Astrocyte (in vitro differentiated cells and primary cell): ENCODE measurements around the gene GREB1. TPM values are rescaled to one million over a fixed set of nuclear protein-coding genes. Genes with fewer than 3 reads are reported as not detected.

ENCODE experiments used
- DNase-seq: peaks from one replicate; pipeline ENCODE4 v3.0.0-alpha.2; 2010; ENCODE audit warnings: low read depth
- FAIRE-seq: peaks from 2 replicates; lab custom pipeline; 2011; peaks lifted over from hg19 to GRCh38; lab: Jason Lieb, UNC
- H2AFZ ChIP-seq: 2 replicates; pipeline ENCODE4 v1.6.0; 2012; ENCODE audit warnings: low read depth, low read length, inconsistent platforms
- H3K27ac ChIP-seq: 2 replicates; pipeline ENCODE4 v1.5.1; 2011; ENCODE audit warnings: low read depth, low read length, inconsistent platforms
- H3K27me3 ChIP-seq: 2 replicates; pipeline ENCODE4 v1.6.0; 2011; ENCODE audit warnings: low read length, inconsistent platforms; ENCODE audit not compliant: insufficient read depth
- H3K36me3 ChIP-seq: 2 replicates; pipeline ENCODE4 v1.5.1; 2011; ENCODE audit warnings: low read length, inconsistent platforms; ENCODE audit not compliant: insufficient read depth
- H3K4me1 ChIP-seq: 2 replicates; pipeline ENCODE4 v1.5.1; 2011; ENCODE audit warnings: low read length, inconsistent platforms; ENCODE audit not compliant: insufficient read depth
- H3K4me2 ChIP-seq: 2 replicates; pipeline ENCODE4 v1.6.0; 2012; ENCODE audit warnings: low read length, inconsistent platforms
- H3K4me3 ChIP-seq: 2 replicates; pipeline ENCODE4 v1.5.1; 2011; ENCODE audit warnings: low read depth, mild to moderate bottlenecking, low read length, inconsistent platforms; ENCODE audit not compliant: insufficient read depth
- H3K79me2 ChIP-seq: 2 replicates; pipeline ENCODE4 v1.6.0; 2012; ENCODE audit warnings: mild to moderate bottlenecking, low read length, inconsistent platforms; ENCODE audit not compliant: insufficient read depth
- H3K9ac ChIP-seq: 2 replicates; pipeline ENCODE4 v1.6.0; 2012; ENCODE audit warnings: mild to moderate bottlenecking, low read length, inconsistent platforms
- H3K9me3 ChIP-seq: 2 replicates; pipeline ENCODE4 v1.5.1; 2012; ENCODE audit warnings: low read depth, mild to moderate bottlenecking, low read length, inconsistent platforms; ENCODE audit not compliant: insufficient read depth
- H4K20me1 ChIP-seq: 2 replicates; pipeline ENCODE4 v1.6.0; 2012; ENCODE audit warnings: low read length, inconsistent platforms; ENCODE audit not compliant: insufficient read depth
- H3K27ac Mint-ChIP-seq: one replicate; pipeline ENCODE4 v1.8.0; 2021; ENCODE audit warnings: mild to moderate bottlenecking, mixed read lengths; ENCODE audit not compliant: unreplicated experiment
- H3K27me3 Mint-ChIP-seq: one replicate; pipeline ENCODE4 v1.8.0; 2021; ENCODE audit warnings: low read depth, mixed read lengths; ENCODE audit not compliant: unreplicated experiment
- H3K36me3 Mint-ChIP-seq: one replicate; pipeline ENCODE4 v1.8.0; 2021; ENCODE audit warnings: low read depth, mixed read lengths; ENCODE audit not compliant: unreplicated experiment
- H3K4me1 Mint-ChIP-seq: one replicate; pipeline ENCODE4 v1.8.0; 2021; ENCODE audit warnings: low read depth, mixed read lengths; ENCODE audit not compliant: unreplicated experiment
- H3K4me3 Mint-ChIP-seq: one replicate; pipeline ENCODE4 v1.8.0; 2021; ENCODE audit warnings: mild to moderate bottlenecking, moderate library complexity, mixed read lengths; ENCODE audit not compliant: unreplicated experiment
- H3K9me3 Mint-ChIP-seq: one replicate; pipeline ENCODE4 v1.8.0; 2021; ENCODE audit warnings: mild to moderate bottlenecking, mixed read lengths; ENCODE audit not compliant: unreplicated experiment
- EZH2 ChIP-seq: IDR thresholded peaks from 2 replicates; pipeline ENCODE4 v1.6.1; 2012; ENCODE audit warnings: mild to moderate bottlenecking, low read length, inconsistent platforms; ENCODE audit not compliant: insufficient read depth
- total RNA-seq: library from RNA; stranded (reverse); gene quantifications from 2 replicates; pipeline ENCODE4 v1.2.1, GENCODE V29; 2021
- TF ChIP-seq, protein P1 (sequence below): IDR thresholded peaks from 2 replicates; pipeline ENCODE4 v1.5.1; 2011; ENCODE audit warnings: low read depth, mild to moderate bottlenecking, inconsistent platforms, low read length, moderate library complexity; ENCODE audit not compliant: insufficient read depth

GREB1 gene
- total RNA-seq, 1 donor from 2014 or later: 14.5 TPM

DNA sequence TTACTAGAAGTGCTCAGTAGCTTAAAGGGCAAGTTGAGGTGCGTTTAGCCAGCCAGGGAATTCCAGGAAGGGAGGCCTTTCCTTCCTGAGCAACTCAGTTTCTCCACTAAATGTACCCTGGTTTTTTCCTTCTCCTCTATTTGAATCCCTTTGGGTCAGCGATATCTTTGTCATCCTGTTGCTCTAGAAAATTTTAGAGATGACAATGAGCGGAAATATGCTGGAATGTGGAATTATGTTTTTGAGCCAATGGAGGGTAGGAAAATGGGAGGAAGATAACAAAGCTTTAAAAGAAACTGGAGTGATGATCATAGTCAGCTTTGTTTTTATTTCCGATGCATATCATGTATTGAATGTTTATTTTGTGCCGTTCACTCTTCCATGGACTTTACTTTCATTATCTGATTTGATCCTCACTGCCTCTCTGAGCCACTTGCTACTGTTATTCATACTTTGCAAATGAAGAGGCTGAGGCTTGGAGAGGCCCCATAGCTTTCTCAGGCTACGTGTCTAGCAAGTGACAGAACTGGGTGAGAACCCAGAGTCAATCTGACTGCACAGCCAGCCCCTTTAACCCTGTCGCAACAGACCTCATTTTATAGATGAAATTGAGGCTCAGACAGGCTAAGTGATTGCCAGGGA is 68.8 kb downstream of the GREB1 start:
- H3K9ac ChIP-seq: no peak overlapping the region
- Mint-ChIP-seq H3K4me3 (no peak overlapping the region), H3K27ac (no peak overlapping the region), H3K4me1 (peaks cover 6% of the 10 kb centered on the region), H3K27me3 (peaks cover 8% of the 10 kb centered on the region), H3K36me3 (peaks cover 11% of the 10 kb centered on the region), H3K9me3 (peaks cover 2% of the 10 kb centered on the region)
- peaks cover 10% of the 10 kb centered on the region for H3K27me3 ChIP-seq
- H3K9me3 ChIP-seq: no peaks in the 10 kb centered on the region
- H3K36me3 ChIP-seq: no peaks in the 10 kb centered on the region
- H3K4me1 ChIP-seq: no peaks in the 10 kb centered on the region
- DNase-seq (no peak), FAIRE-seq (no peak)
- peak overlapping the region; percentile 52 for H3K4me2 ChIP-seq
- no peak overlapping the region for H2AFZ ChIP-seq
- H3K4me3 ChIP-seq: no peak overlapping the region
- H3K79me2 ChIP-seq: no peaks in the 10 kb centered on the region
- H4K20me1 ChIP-seq: no peaks in the 10 kb centered on the region
- TF ChIP-seq, protein P1, sequence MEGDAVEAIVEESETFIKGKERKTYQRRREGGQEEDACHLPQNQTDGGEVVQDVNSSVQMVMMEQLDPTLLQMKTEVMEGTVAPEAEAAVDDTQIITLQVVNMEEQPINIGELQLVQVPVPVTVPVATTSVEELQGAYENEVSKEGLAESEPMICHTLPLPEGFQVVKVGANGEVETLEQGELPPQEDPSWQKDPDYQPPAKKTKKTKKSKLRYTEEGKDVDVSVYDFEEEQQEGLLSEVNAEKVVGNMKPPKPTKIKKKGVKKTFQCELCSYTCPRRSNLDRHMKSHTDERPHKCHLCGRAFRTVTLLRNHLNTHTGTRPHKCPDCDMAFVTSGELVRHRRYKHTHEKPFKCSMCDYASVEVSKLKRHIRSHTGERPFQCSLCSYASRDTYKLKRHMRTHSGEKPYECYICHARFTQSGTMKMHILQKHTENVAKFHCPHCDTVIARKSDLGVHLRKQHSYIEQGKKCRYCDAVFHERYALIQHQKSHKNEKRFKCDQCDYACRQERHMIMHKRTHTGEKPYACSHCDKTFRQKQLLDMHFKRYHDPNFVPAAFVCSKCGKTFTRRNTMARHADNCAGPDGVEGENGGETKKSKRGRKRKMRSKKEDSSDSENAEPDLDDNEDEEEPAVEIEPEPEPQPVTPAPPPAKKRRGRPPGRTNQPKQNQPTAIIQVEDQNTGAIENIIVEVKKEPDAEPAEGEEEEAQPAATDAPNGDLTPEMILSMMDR: no peak
- TF ChIP-seq EZH2: no peak
- no peak overlapping the region for H3K27ac ChIP-seq

DNA sequence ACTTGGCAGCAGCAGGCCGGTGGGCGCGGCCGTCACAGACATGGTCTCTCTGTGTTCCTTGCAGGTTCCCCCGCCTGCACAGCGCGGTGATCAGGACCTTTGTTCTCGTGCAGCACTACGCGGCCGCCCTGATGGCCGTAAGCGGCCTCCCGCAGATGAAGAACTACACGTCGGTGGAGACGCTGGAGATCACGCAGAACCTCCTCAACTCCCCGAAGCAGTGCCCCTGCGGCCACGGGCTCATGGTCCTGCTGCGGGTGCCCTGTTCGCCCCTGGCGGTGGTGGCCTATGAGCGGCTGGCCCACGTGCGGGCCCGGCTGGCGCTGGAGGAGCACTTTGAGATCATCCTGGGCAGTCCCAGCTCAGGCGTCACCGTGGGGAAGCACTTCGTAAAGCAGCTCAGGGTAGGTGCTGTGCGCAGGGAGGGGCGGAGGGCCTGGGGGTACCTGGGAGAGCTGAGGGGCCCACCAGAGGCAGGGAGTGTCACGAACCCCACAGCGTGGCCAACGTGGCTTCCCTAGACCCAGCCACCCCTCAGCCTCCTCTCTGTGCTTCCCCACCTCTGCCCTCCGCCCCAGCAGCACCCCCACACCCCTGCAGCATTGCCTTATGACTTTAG is 76.9 kb downstream of the GREB1 start:
- Mint-ChIP-seq H3K9me3 (no peaks in the 10 kb centered on the region), H3K27ac (no peak overlapping the region), H3K4me1 (peaks cover 6% of the 10 kb centered on the region), H3K4me3 (no peak overlapping the region), H3K27me3 (no peaks in the 10 kb centered on the region), H3K36me3 (peaks cover 8% of the 10 kb centered on the region)
- no peaks in the 10 kb centered on the region for H3K79me2 ChIP-seq
- H3K27me3 ChIP-seq: peaks cover 9% of the 10 kb centered on the region
- no peaks in the 10 kb centered on the region for H4K20me1 ChIP-seq
- H3K9me3 ChIP-seq: no peaks in the 10 kb centered on the region
- H3K27ac ChIP-seq: no peak overlapping the region
- H3K36me3 ChIP-seq: no peaks in the 10 kb centered on the region
- no peak overlapping the region for H3K4me3 ChIP-seq
- no peak for FAIRE-seq
- no peak overlapping the region for H3K9ac ChIP-seq
- H2AFZ ChIP-seq: no peak overlapping the region
- no peak overlapping the region for H3K4me2 ChIP-seq
- no peak for DNase-seq
- TF ChIP-seq EZH2: no peak
- TF ChIP-seq, protein P1: no peak
- H3K4me1 ChIP-seq: peaks cover 2% of the 10 kb centered on the region

DNA sequence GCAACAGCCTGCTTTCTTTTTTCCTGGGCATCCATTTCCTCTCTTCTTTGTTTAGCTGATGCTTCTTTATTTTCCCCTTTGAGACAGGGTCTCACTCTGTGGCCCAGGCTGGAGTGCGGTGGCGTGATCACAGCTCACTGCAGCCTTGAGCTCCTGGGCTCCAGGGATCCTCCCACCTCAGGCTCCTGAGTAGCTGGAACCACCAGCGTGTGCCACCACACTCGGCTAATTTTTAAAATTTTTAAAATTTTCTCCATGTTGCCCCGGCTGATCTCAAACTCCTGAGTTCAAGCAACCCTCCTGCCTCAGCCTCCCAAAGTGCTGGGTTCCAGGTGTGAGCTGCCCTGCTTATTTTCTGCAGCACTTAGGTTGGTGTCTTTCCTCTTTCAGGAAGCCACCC is 77.4 kb downstream of the GREB1 start:
- H3K27me3 Mint-ChIP-seq: no peaks in the 10 kb centered on the region
- H3K36me3 ChIP-seq: no peaks in the 10 kb centered on the region
- DNase-seq: no peak
- no peak overlapping the region for H3K4me3 ChIP-seq
- H3K9me3 ChIP-seq: no peaks in the 10 kb centered on the region
- peaks cover 9% of the 10 kb centered on the region for H3K27me3 ChIP-seq
- no peaks in the 10 kb centered on the region for H3K79me2 ChIP-seq
- peaks cover 8% of the 10 kb centered on the region for H3K36me3 Mint-ChIP-seq
- no peaks in the 10 kb centered on the region for H3K9me3 Mint-ChIP-seq
- H4K20me1 ChIP-seq: no peaks in the 10 kb centered on the region
- no peak overlapping the region for H3K27ac ChIP-seq
- TF ChIP-seq, protein P1: no peak
- TF ChIP-seq EZH2: no peak
- no peak overlapping the region for H2AFZ ChIP-seq
- no peak overlapping the region for H3K9ac ChIP-seq
- H3K27ac Mint-ChIP-seq: no peak overlapping the region
- H3K4me2 ChIP-seq: no peak overlapping the region
- no peak for FAIRE-seq
- H3K4me1 Mint-ChIP-seq: peaks cover 6% of the 10 kb centered on the region
- H3K4me3 Mint-ChIP-seq: no peak overlapping the region
- peaks cover 2% of the 10 kb centered on the region for H3K4me1 ChIP-seq
